ENCODE results near the gene TPST2.

TPST2 gene

GRCh38 chr22:26610072-26610958 is 20.4 kb upstream of the TPST2 start:
- DNase-seq (ENCODE audit: low spot score), result no peak

GRCh38 chr22:26609287-26609686 is 19.4 kb upstream of the TPST2 start:
- no peak for DNase-seq (ENCODE audit: low spot score)

GRCh38 chr22:26608129-26608528 is 18.2 kb upstream of the TPST2 start:
- no peak for DNase-seq (ENCODE audit: low spot score)

GRCh38 chr22:26606611-26607010 is 16.7 kb upstream of the TPST2 start:
- DNase-seq (ENCODE audit: low spot score), result no peak

- no peak for DNase-seq (ENCODE audit: low spot score)
Measured at GRCh38 chr22:26604368-26604767, 14.4 kb upstream of the TPST2 start.

- no peak for DNase-seq (ENCODE audit: low spot score)
Measured at GRCh38 chr22:26602127-26602526, 12.2 kb upstream of the TPST2 start.

- DNase-seq (ENCODE audit: low spot score), result no peak
Measured at GRCh38 chr22:26601726-26602125, 11.8 kb upstream of the TPST2 start.

GRCh38 chr22:26599505-26599904 is 9.6 kb upstream of the TPST2 start:
- no peak for DNase-seq (ENCODE audit: low spot score)

- DNase-seq (ENCODE audit: low spot score), result no peak
Measured at GRCh38 chr22:26597480-26597879, 7.5 kb upstream of the TPST2 start.

- no peak for DNase-seq (ENCODE audit: low spot score)
Measured at GRCh38 chr22:26597026-26597425, 7.1 kb upstream of the TPST2 start.

GRCh38 chr22:26593763-26594162 is 3.8 kb upstream of the TPST2 start:
- DNase-seq (ENCODE audit: low spot score), result no peak

- no peak for DNase-seq (ENCODE audit: low spot score)
Measured at GRCh38 chr22:26592421-26592891, 2.5 kb upstream of the TPST2 start.

- peak; percentile 36 for DNase-seq (ENCODE audit: low spot score)
Measured at GRCh38 chr22:26589367-26589844, 526 bp downstream of the TPST2 start.

- DNase-seq (ENCODE audit: low spot score), result no peak
Measured at GRCh38 chr22:26588729-26589366, 1.1 kb downstream of the TPST2 start.

GRCh38 chr22:26587991-26588613 is 1.8 kb downstream of the TPST2 start:
- DNase-seq (ENCODE audit: low spot score), result no peak

GRCh38 chr22:26586556-26587325 is 3.2 kb downstream of the TPST2 start:
- DNase-seq (ENCODE audit: low spot score), result no peak

- DNase-seq (ENCODE audit: low spot score), result no peak
Measured at GRCh38 chr22:26585104-26585790, 4.7 kb downstream of the TPST2 start.

- DNase-seq (ENCODE audit: low spot score), result no peak
Measured at GRCh38 chr22:26584010-26584409, 5.9 kb downstream of the TPST2 start.

- DNase-seq (ENCODE audit: low spot score), result no peak
Measured at GRCh38 chr22:26581633-26582168, 8.2 kb downstream of the TPST2 start.

GRCh38 chr22:26581026-26581425 is 8.9 kb downstream of the TPST2 start:
- no peak for DNase-seq (ENCODE audit: low spot score)
